Uterus (tissue), 2 donors: ENCODE data around the gene KAT2A.

Experiments used
- CTCF ChIP-seq, 4 experiments: fragments of 200-600 bp in 2 of 4; fragments of 450-650 bp in 2 of 4; sonication (generic) in 2 of 4; IDR thresholded peaks; one replicate each; pipeline ENCODE4 v1.5.1; 2016 to 2019; ENCODE audit warnings: antibody characterized with exemption in 4 of 4, mild to moderate bottlenecking in 2 of 4, moderate library complexity in 1 of 4
- POLR2A ChIP-seq, 2 donors: fragments of 450-650 bp; IDR thresholded peaks; one replicate each; pipeline ENCODE4 v1.6.1; 2016; ENCODE audit warnings: antibody characterized with exemption in 2 of 2, mild to moderate bottlenecking in 1 of 2, moderate library complexity in 1 of 2

GRCh38 chr17:42127414-42127813 lies 6.2 kb upstream of the KAT2A start:
- TF ChIP-seq CTCF (IDR thresholded peaks at IDR 0.05) (no peak), POLR2A (IDR thresholded peaks at IDR 0.05) (no peak)
